Upper lobe of left lung (tissue), 6 donors: ENCODE measurements around the gene MRPL55. TPM values are rescaled to one million over a fixed set of nuclear protein-coding genes. Genes with fewer than 3 reads are reported as not detected.

ENCODE experiments used
- ATAC-seq, 2 donors: fragments of 200-7000 bp; cut with Tn5 transposase; one replicate each; pipeline ENCODE4 v1.9.1; 2022; ENCODE audit warnings: mild to moderate bottlenecking in 2 of 2, moderate library complexity in 2 of 2; ENCODE audit not compliant: low FRiP score in 2 of 2
- DNase-seq, 2 donors: peaks; one replicate each; pipeline ENCODE4 v3.0.0-alpha.2; 2019 to 2020
- H3K27ac ChIP-seq, 4 donors: fragments of 200-600 bp; sonication (generic); one replicate each; pipeline ENCODE4 v1.5.1; 2016 to 2019
- H3K27me3 ChIP-seq, 4 donors: fragments of 200-600 bp; sonication (generic); one replicate each; pipeline ENCODE4 v1.5.1; 2017 to 2019
- H3K36me3 ChIP-seq, 4 donors: fragments of 200-600 bp; sonication (generic); one replicate each; pipeline ENCODE4 v1.5.1; 2016 to 2019
- H3K4me1 ChIP-seq, 4 donors: fragments of 200-600 bp; sonication (generic); one replicate each; pipeline ENCODE4 v1.5.1; 2018 to 2019
- H3K4me3 ChIP-seq, 4 donors: fragments of 200-600 bp; sonication (generic); one replicate each; pipeline ENCODE4 v1.5.1; 2017 to 2019; ENCODE audit warnings: mild to moderate bottlenecking in 2 of 4, moderate library complexity in 1 of 4
- H3K9me3 ChIP-seq, 4 donors: fragments of 200-600 bp; sonication (generic); one replicate each; pipeline ENCODE4 v1.5.1; 2018 to 2019
- CTCF ChIP-seq, 6 experiments: fragments of 450-650 bp in 4 of 6; fragments of 200-600 bp in 2 of 6; sonication (generic) in 2 of 6; IDR thresholded peaks; one replicate each; pipeline ENCODE4 v1.5.1; 2016 to 2019; ENCODE audit warnings: antibody characterized with exemption in 6 of 6
- EP300 ChIP-seq, 4 donors: sonication (generic); formaldehyde crosslinking; IDR thresholded peaks; one replicate each; pipeline ENCODE4 v1.5.1; 2017; ENCODE audit warnings: antibody characterized with exemption in 4 of 4, control low read depth in 2 of 4
- POLR2A ChIP-seq, 4 donors: fragments of 450-650 bp; IDR thresholded peaks; one replicate each; pipeline ENCODE4 v1.5.1; 2016 to 2017; ENCODE audit warnings: antibody characterized with exemption in 4 of 4, mild to moderate bottlenecking in 2 of 4
- POLR2AphosphoS5 ChIP-seq, 2 donors: sonication (generic); formaldehyde crosslinking; IDR thresholded peaks; one replicate each; pipeline ENCODE4 v1.5.1; 2017; ENCODE audit warnings: antibody characterized with exemption in 2 of 2
- WGBS, 2 donors: methylation state at CpG; one replicate each; pipeline ENCODE4 v1.1.5; 2017 to 2018; 5-methylcytosine and 5-hydroxymethylcytosine counted together
- total RNA-seq, 6 donors: library from RNA; depleted of rRNA in 4 of 6; stranded (reverse); fragments of >200 nt in 4 of 6; gene quantifications; one replicate each; pipeline versions ENCODE4 v1.1.0 to v1.2.1, GENCODE V29; 2016 to 2021
- donor health status: DM: no; HTN: no; CAD: no; lungs with moderate emphysema.
- donor health status: DM: no; HTN: yes; CAD: no; lungs with severe emphysema.

Gene MRPL55
- total RNA-seq, 6 donors from 2014 or later: 42.4 to 161 (median 60.1) TPM

- DNase-seq (no peak), ATAC-seq (peak; percentile 1 to 16)
- TF ChIP-seq POLR2AphosphoS5 (IDR thresholded peaks at IDR 0.05) (no peak), CTCF (IDR thresholded peaks at IDR 0.05) (no peak), EP300 (IDR thresholded peaks at IDR 0.05) (no peak), POLR2A (IDR thresholded peaks at IDR 0.05) (no peak)
- no peaks in the 10 kb centered on the region for H3K9me3 ChIP-seq
- WGBS, 2 donors: 24 to 29% methylated on average over 15 of the region's 15 CpGs
- peaks cover 0 to 24% (median 15%) of the 10 kb centered on the region in 4 donors for H3K36me3 ChIP-seq
- H3K4me1 ChIP-seq: peaks cover 19 to 28% (median 19%) of the 10 kb centered on the region in 4 donors
- H3K27ac ChIP-seq: peak overlapping the region; percentile 87 to 100 (median 92)
- peak overlapping the region; percentile 68 to 81 (median 76) for H3K4me3 ChIP-seq
- no peaks in the 10 kb centered on the region for H3K27me3 ChIP-seq
Measured at GRCh38 chr1:228109962-228110488, 926 bp upstream of the MRPL55 start.

GRCh38 chr1:228108742-228109072, 392 bp downstream of the MRPL55 start:
- Histone ChIP-seq H3K27me3 (no peaks in the 10 kb centered on the region), H3K9me3 (no peaks in the 10 kb centered on the region), H3K27ac (peak overlapping the region; percentile 87 to 100 (median 92)), H3K4me1 (peaks cover 23 to 35% (median 25%) of the 10 kb centered on the region in 4 donors), H3K4me3 (peak overlapping the region; percentile 68 to 92 (median 80)), H3K36me3 (peaks cover 0 to 24% (median 15%) of the 10 kb centered on the region in 4 donors)
- ATAC-seq: no peak
- DNase-seq: no peak
- no peak for TF ChIP-seq POLR2A (IDR thresholded peaks at IDR 0.05)
- no peak for TF ChIP-seq POLR2AphosphoS5 (IDR thresholded peaks at IDR 0.05)
- TF ChIP-seq EP300 (IDR thresholded peaks at IDR 0.05): no peak
- TF ChIP-seq CTCF (IDR thresholded peaks at IDR 0.05): no peak
- 7% methylated on average over 8 of the region's 8 CpGs; no CpG with 5 or more reads in 1 of the 2 donors for WGBS, 2 donors

GRCh38 chr1:228108055-228108690, 926 bp downstream of the MRPL55 start:
- DNase-seq: no peak

GRCh38 chr1:228107636-228108035, 1.5 kb downstream of the MRPL55 start:
- H3K9me3 ChIP-seq: no peaks in the 10 kb centered on the region
- no peaks in the 10 kb centered on the region for H3K27me3 ChIP-seq
- no peak overlapping the region for H3K4me3 ChIP-seq
- TF ChIP-seq EP300 (IDR thresholded peaks at IDR 0.05) (no peak), POLR2AphosphoS5 (IDR thresholded peaks at IDR 0.05) (no peak), CTCF (IDR thresholded peaks at IDR 0.05) (no peak), POLR2A (IDR thresholded peaks at IDR 0.05) (no peak)
- no peak overlapping the region for H3K27ac ChIP-seq
- H3K36me3 ChIP-seq: peaks cover 0 to 24% (median 15%) of the 10 kb centered on the region in 4 donors
- ATAC-seq: no peak
- WGBS, 2 donors: 92 to 100% methylated on average over 4 to 18 of the region's 19 CpGs
- DNase-seq: peak in 1 of 2 donors; percentile 67
- peaks cover 26 to 40% (median 29%) of the 10 kb centered on the region in 4 donors for H3K4me1 ChIP-seq

More at GRCh38 chr1:228108055-228108690, 926 bp downstream of the MRPL55 start:
- peaks cover 0 to 24% (median 15%) of the 10 kb centered on the region in 4 donors for H3K36me3 ChIP-seq
- no peak for ATAC-seq
- no peaks in the 10 kb centered on the region for H3K9me3 ChIP-seq
- H3K4me1 ChIP-seq: peaks cover 26 to 39% (median 29%) of the 10 kb centered on the region in 4 donors
- TF ChIP-seq POLR2AphosphoS5 (IDR thresholded peaks at IDR 0.05) (no peak), CTCF (IDR thresholded peaks at IDR 0.05) (no peak), EP300 (IDR thresholded peaks at IDR 0.05) (no peak), POLR2A (IDR thresholded peaks at IDR 0.05) (no peak)
- peak overlapping the region; percentile 68 to 92 (median 80) for H3K4me3 ChIP-seq
- H3K27me3 ChIP-seq: no peaks in the 10 kb centered on the region
- WGBS, 2 donors: 69 to 79% methylated on average over 6 to 11 of the region's 11 CpGs
- peak overlapping the region; percentile 87 to 100 (median 92) for H3K27ac ChIP-seq

- Histone ChIP-seq H3K27ac (no peak overlapping the region), H3K9me3 (no peaks in the 10 kb centered on the region), H3K36me3 (peaks cover 0 to 24% (median 15%) of the 10 kb centered on the region in 4 donors), H3K4me3 (no peak overlapping the region), H3K4me1 (peaks cover 33 to 49% (median 36%) of the 10 kb centered on the region in 4 donors), H3K27me3 (no peaks in the 10 kb centered on the region)
- no peak for TF ChIP-seq POLR2A (IDR thresholded peaks at IDR 0.05)
- TF ChIP-seq EP300 (IDR thresholded peaks at IDR 0.05): no peak
- TF ChIP-seq POLR2AphosphoS5 (IDR thresholded peaks at IDR 0.05): no peak
- TF ChIP-seq CTCF (IDR thresholded peaks at IDR 0.05): no peak
- DNase-seq: no peak
- WGBS, 2 donors: 94 to 95% methylated on average over 5 to 9 of the region's 9 CpGs
- ATAC-seq: no peak
Measured at GRCh38 chr1:228106800-228107054, 2.4 kb downstream of the MRPL55 start.
